H9 (cell line): Measurements from ENCODE around the gene PRKCZ. TPM values are rescaled to one million over a fixed set of nuclear protein-coding genes. Genes with fewer than 3 reads are reported as not detected.

ENCODE experiments used
- DNase-seq: peaks from one replicate; pipeline ENCODE4 v3.0.0-alpha.2; 2017
- H2AFZ ChIP-seq: one replicate; pipeline ENCODE4 v1.6.1; 2013; ENCODE audit warnings: mild to moderate bottlenecking, low read length, control low read depth, moderate library complexity
- H2AK5ac ChIP-seq: 2 replicates; pipeline ENCODE4 v1.6.1; 2013; ENCODE audit warnings: low read length, control low read depth, mixed read lengths; ENCODE audit not compliant: insufficient read length
- H2BK120ac ChIP-seq: one replicate; pipeline ENCODE4 v1.6.1; 2013; ENCODE audit warnings: low read depth, mild to moderate bottlenecking, low read length, control low read depth, inconsistent platforms; ENCODE audit not compliant: poor library complexity, severe bottlenecking
- H2BK12ac ChIP-seq: 2 replicates; pipeline ENCODE4 v1.6.1; 2013; ENCODE audit warnings: low read length, control low read depth, mixed read lengths, low read depth; ENCODE audit not compliant: insufficient read length
- H2BK15ac ChIP-seq: 2 replicates; pipeline ENCODE4 v1.6.1; 2013; ENCODE audit warnings: low read depth, low read length, control low read depth
- H2BK20ac ChIP-seq: one replicate; pipeline ENCODE4 v1.6.1; 2013; ENCODE audit warnings: low read depth, mild to moderate bottlenecking, low read length, control low read depth, inconsistent platforms; ENCODE audit not compliant: poor library complexity, severe bottlenecking
- H2BK5ac ChIP-seq: 2 replicates; pipeline ENCODE4 v1.6.1; 2013; ENCODE audit warnings: low read length, control low read depth, mixed read lengths; ENCODE audit not compliant: insufficient read length
- H3K14ac ChIP-seq: 2 replicates; pipeline ENCODE4 v1.6.1; 2013; ENCODE audit warnings: low read length, control low read depth; ENCODE audit not compliant: insufficient read depth
- H3K18ac ChIP-seq: 2 replicates; pipeline ENCODE4 v1.6.1; 2013; ENCODE audit warnings: low read depth, mild to moderate bottlenecking, mixed read lengths, low read length, control low read depth; ENCODE audit not compliant: insufficient read length
- H3K23ac ChIP-seq: 2 replicates; pipeline ENCODE4 v1.6.1; 2013; ENCODE audit warnings: low read length, control low read depth, mixed read lengths, low read depth; ENCODE audit not compliant: insufficient read length
- H3K23me2 ChIP-seq: 2 replicates; pipeline ENCODE4 v1.6.1; 2013; ENCODE audit warnings: low read depth, mild to moderate bottlenecking, mixed read lengths, low read length, control low read depth; ENCODE audit not compliant: insufficient read length, poor library complexity, severe bottlenecking
- H3K27ac ChIP-seq: 2 replicates; pipeline ENCODE4 v1.5.1; 2013; ENCODE audit warnings: low read length, control low read depth, mixed read lengths, low read depth; ENCODE audit not compliant: insufficient read length
- H3K27me3 ChIP-seq: 2 replicates; pipeline ENCODE4 v1.6.1; 2013; ENCODE audit warnings: low read length, control low read depth, inconsistent platforms; ENCODE audit not compliant: insufficient read depth
- H3K4ac ChIP-seq: 2 replicates; pipeline ENCODE4 v1.6.1; 2013; ENCODE audit warnings: low read depth, mild to moderate bottlenecking, control low read depth, inconsistent platforms, low read length, moderate library complexity
- H3K4me1 ChIP-seq: 2 replicates; pipeline ENCODE4 v1.6.1; 2013; ENCODE audit warnings: low read length, control low read depth, inconsistent platforms; ENCODE audit not compliant: insufficient read depth
- H3K4me2 ChIP-seq: 2 replicates; pipeline ENCODE4 v1.6.1; 2013; ENCODE audit warnings: low read length, control low read depth, mixed read lengths; ENCODE audit not compliant: insufficient read length, insufficient read depth
- H3K56ac ChIP-seq: 2 replicates; pipeline ENCODE4 v1.6.1; 2013; ENCODE audit warnings: low read depth, mild to moderate bottlenecking, mixed read lengths, low read length, control low read depth; ENCODE audit not compliant: insufficient read length
- H3K79me1 ChIP-seq: 2 replicates; pipeline ENCODE4 v1.6.1; 2013; ENCODE audit warnings: low read depth, mild to moderate bottlenecking, moderate library complexity, low read length, control low read depth, inconsistent platforms; ENCODE audit not compliant: insufficient read depth, poor library complexity, severe bottlenecking
- H3K79me2 ChIP-seq: 2 replicates; pipeline ENCODE4 v1.6.1; 2013; ENCODE audit warnings: low read length, control low read depth, inconsistent platforms; ENCODE audit not compliant: insufficient read depth
- H3K9ac ChIP-seq: 2 replicates; pipeline ENCODE4 v1.6.1; 2013; ENCODE audit warnings: low read length, control low read depth, mixed read lengths; ENCODE audit not compliant: insufficient read length; ENCODE audit errors: extremely low read depth
- H3K9me3 ChIP-seq: one replicate; pipeline ENCODE4 v1.6.1; 2013; ENCODE audit warnings: low read depth, low read length, inconsistent platforms; ENCODE audit not compliant: control insufficient read depth
- H3T11ph ChIP-seq: one replicate; pipeline ENCODE4 v1.6.1; 2013; ENCODE audit warnings: mild to moderate bottlenecking, low read length, control low read depth, inconsistent platforms
- H4K20me1 ChIP-seq: one replicate; pipeline ENCODE4 v1.6.1; 2013; ENCODE audit not compliant: control insufficient read depth, insufficient read length, insufficient read depth
- H4K5ac ChIP-seq: 2 replicates; pipeline ENCODE4 v1.6.1; 2013; ENCODE audit warnings: low read depth, mild to moderate bottlenecking, mixed read lengths, low read length, control low read depth; ENCODE audit not compliant: insufficient read length
- H4K8ac ChIP-seq: replicated peaks from 2 replicates; pipeline ENCODE4 v1.6.1; 2013; ENCODE audit warnings: low read length, control low read depth, mixed read lengths, low read depth; ENCODE audit not compliant: insufficient read length
- H4K91ac ChIP-seq: 2 replicates; pipeline ENCODE4 v1.6.1; 2013; ENCODE audit warnings: low read depth, mild to moderate bottlenecking, moderate library complexity, mixed read lengths, low read length, control low read depth; ENCODE audit not compliant: insufficient read length
- H3K27ac Mint-ChIP-seq, 3 experiments: 2 replicates in 2 of 3; 3 replicates in 1 of 3; pipeline ENCODE4 v1.8.0; 2020 to 2021; ENCODE audit warnings: mixed read lengths in 3 of 3, mild to moderate bottlenecking in 1 of 3, moderate library complexity in 1 of 3
- H3K27me3 Mint-ChIP-seq: 2 replicates; pipeline ENCODE4 v1.8.0; 2021; ENCODE audit warnings: low read depth, mild to moderate bottlenecking, moderate library complexity, mixed read lengths
- H3K36me3 Mint-ChIP-seq, 3 experiments: 2 replicates in 2 of 3; 3 replicates in 1 of 3; pipeline ENCODE4 v1.8.0; 2020 to 2021; ENCODE audit warnings: low read depth in 3 of 3, mixed read lengths in 3 of 3; ENCODE audit not compliant: insufficient read depth in 1 of 3
- H3K4me1 Mint-ChIP-seq, 2 experiments: 2 replicates each; pipeline ENCODE4 v1.8.0; 2020; ENCODE audit warnings: mixed read lengths in 2 of 2
- H3K4me3 Mint-ChIP-seq, 2 experiments: 2 replicates in 1 of 2; 3 replicates in 1 of 2; pipeline ENCODE4 v1.8.0; 2020 to 2021; ENCODE audit warnings: mild to moderate bottlenecking in 2 of 2, mixed read lengths in 2 of 2, moderate library complexity in 1 of 2
- H3K9me3 Mint-ChIP-seq, 2 experiments: 2 replicates in 1 of 2; 3 replicates in 1 of 2; pipeline ENCODE4 v1.8.0; 2020; ENCODE audit warnings: mild to moderate bottlenecking in 2 of 2, mixed read lengths in 2 of 2, moderate library complexity in 1 of 2
- WGBS: extraction: QIAGEN DNeasy Blood & Tissue Kit; methylation state at CpG from one replicate; pipeline ENCODE4 v1.1.7; 2013; ENCODE audit warnings: missing lambda C conversion rate, low lambda C conversion rate, mixed read lengths; ENCODE audit not compliant: insufficient read length; ENCODE audit errors: extremely low coverage; 5-methylcytosine and 5-hydroxymethylcytosine counted together
- total RNA-seq: library from RNA; stranded (reverse); gene quantifications from 2 replicates; pipeline ENCODE4 v1.2.1, GENCODE V29; 2021
- TF ChIP-seq, protein P1 (sequence below): fragments of 200-600 bp; sonication (generic); conservative IDR thresholded peaks from 3 replicates; pipeline ENCODE4 v1.8.0; 2021; ENCODE audit warnings: antibody characterized with exemption, mild to moderate bottlenecking

The PRKCZ gene
- total RNA-seq, 1 experiment from 2014 or later: 48.4 TPM

DNA sequence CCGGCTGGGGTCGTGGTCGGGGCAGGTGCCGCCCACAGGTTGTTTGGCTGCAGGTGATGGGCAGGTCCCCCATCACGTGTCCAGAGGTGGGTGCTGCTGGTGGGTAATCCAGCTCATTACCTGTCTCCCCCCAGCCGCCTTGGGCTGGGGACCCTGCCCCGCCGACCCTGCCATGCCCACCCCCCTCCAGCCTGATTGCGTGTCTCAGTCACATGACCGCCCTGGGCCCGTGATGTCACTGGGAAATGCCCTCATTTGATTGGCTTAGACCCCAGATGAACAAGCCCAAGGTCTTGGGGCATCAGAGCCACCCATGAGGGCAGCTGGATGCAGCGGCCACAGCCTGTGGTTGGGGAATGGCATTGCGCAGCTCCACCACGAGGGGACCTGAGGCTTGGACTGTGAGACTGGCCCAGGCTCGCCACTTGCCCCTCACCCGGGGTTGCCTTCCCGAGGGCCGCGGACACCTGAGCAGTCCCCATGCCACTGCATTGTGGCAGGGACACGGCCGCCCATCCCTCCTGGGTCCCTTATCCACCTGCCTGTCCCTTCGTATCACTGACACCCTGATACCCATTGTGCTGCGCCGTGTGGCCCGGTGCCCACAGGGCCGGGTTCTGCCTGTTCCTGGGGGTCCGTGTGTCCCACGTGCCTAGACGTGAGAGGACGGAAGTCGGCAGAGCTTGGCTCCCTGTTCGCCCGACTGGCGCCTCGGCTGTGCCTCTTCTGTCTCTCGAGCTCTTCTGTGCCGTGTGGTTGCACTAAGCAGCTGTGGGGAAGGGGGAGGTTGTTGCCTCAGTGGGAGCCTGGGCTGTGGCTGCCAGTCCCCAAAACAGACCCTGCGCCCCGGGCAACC lies 76.3 kb downstream of the PRKCZ start:
- Histone ChIP-seq H2BK5ac (no peak overlapping the region), H3K23me2 (no peaks in the 10 kb centered on the region), H3K27me3 (no peaks in the 10 kb centered on the region), H3K9ac (no peak overlapping the region), H2BK15ac (no peak overlapping the region), H3K9me3 (no peaks in the 10 kb centered on the region), H2AK5ac (no peak overlapping the region), H3K79me2 (peaks cover 1% of the 10 kb centered on the region; the same call in 1 of the 2 replicates), H2AFZ (no peak overlapping the region), H4K20me1 (no peaks in the 10 kb centered on the region), H3T11ph (no peak overlapping the region), H4K8ac (no peak overlapping the region), H4K91ac (no peak overlapping the region), H3K27ac (no peak overlapping the region), H3K4me2 (no peak overlapping the region), H3K56ac (no peak overlapping the region), H3K4me1 (peaks cover 4% of the 10 kb centered on the region; the same call in 1 of the 2 replicates), H3K14ac (no peak overlapping the region; the same call in 1 of the 2 replicates), H4K5ac (no peak overlapping the region), H3K4ac (no peak overlapping the region), H2BK12ac (no peak overlapping the region), H3K23ac (no peak overlapping the region), H2BK120ac (no peak overlapping the region), H3K79me1 (no peaks in the 10 kb centered on the region), H2BK20ac (no peak overlapping the region), H3K18ac (no peak overlapping the region)
- peak overlapping the region in 1 of 2 experiments; percentile 26; a peak in 1 of 5 replicates for H3K4me3 Mint-ChIP-seq
- H3K27ac Mint-ChIP-seq: peak overlapping the region in 1 of 3 experiments; percentile 73; a peak in 3 of 7 replicates
- H3K36me3 Mint-ChIP-seq: peaks cover 0 to 9% (median 0%) of the 10 kb centered on the region in 3 experiments; a peak in 1 of 7 replicates
- H3K27me3 Mint-ChIP-seq: no peaks in the 10 kb centered on the region
- TF ChIP-seq, protein P1, sequence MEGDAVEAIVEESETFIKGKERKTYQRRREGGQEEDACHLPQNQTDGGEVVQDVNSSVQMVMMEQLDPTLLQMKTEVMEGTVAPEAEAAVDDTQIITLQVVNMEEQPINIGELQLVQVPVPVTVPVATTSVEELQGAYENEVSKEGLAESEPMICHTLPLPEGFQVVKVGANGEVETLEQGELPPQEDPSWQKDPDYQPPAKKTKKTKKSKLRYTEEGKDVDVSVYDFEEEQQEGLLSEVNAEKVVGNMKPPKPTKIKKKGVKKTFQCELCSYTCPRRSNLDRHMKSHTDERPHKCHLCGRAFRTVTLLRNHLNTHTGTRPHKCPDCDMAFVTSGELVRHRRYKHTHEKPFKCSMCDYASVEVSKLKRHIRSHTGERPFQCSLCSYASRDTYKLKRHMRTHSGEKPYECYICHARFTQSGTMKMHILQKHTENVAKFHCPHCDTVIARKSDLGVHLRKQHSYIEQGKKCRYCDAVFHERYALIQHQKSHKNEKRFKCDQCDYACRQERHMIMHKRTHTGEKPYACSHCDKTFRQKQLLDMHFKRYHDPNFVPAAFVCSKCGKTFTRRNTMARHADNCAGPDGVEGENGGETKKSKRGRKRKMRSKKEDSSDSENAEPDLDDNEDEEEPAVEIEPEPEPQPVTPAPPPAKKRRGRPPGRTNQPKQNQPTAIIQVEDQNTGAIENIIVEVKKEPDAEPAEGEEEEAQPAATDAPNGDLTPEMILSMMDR: no peak
- no CpG with 5 or more reads among the region's 39 CpGs for WGBS
- H3K9me3 Mint-ChIP-seq: peaks cover 5 to 7% of the 10 kb centered on the region in 2 experiments; a peak in 4 of 5 replicates
- peaks cover 22 to 25% of the 10 kb centered on the region in 2 experiments for H3K4me1 Mint-ChIP-seq
- DNase-seq: no peak
